ENCODE data around the gene CYP2D6. TPM values are rescaled to one million over a fixed set of nuclear protein-coding genes. Genes with fewer than 3 reads are reported as not detected.

The CYP2D6 gene
- total and polyA plus RNA-seq, 10 of the 15 experiments (the other 5 are each of a cell fraction or from before 2014, with no cell fraction given), result 0.08 to 1.4 (median 0.39) TPM

DNA sequence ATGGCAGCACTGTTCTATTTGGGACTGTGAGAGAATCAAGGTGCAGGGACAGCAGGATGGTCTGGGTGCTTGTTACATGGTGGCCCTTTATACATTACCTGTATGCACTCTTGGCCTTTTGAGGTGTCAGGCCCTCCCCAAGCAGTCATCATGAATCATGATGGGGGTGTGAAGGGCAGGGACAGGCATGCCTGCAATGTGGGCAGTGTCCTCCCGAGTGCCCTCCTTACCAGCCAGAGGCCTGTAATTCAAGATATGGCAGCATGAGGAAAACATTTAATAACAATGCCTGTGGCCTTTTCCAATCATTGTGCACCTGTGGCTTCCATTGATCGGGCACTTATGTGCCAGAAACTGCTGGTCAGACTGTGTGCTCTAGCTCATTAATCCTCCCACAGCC, 25.5 kb upstream of the CYP2D6 start:
- no peak for ATAC-seq
- Histone ChIP-seq H3K79me2 (ENCODE audit: control insufficient read depth, insufficient read depth, low read length) (no peaks in the 10 kb centered on the region), H2AFZ (ENCODE audit: control insufficient read depth, low read depth, low read length) (no peak overlapping the region), H3K4me1 (ENCODE audit: control insufficient read depth, insufficient read depth, low read length) (no peaks in the 10 kb centered on the region), H3K27ac (ENCODE audit: control insufficient read depth, insufficient read depth) (no peak overlapping the region), H3K9ac (ENCODE audit: control insufficient read depth, insufficient read depth, low read length) (no peak overlapping the region), H3K27me3 (replicated peaks in 1 of 2; ENCODE audit: control insufficient read depth in 2 of 2, insufficient read depth in 2 of 2, low read length in 1 of 2) (no peaks in the 10 kb centered on the region), H3K4me2 (ENCODE audit: control insufficient read depth, insufficient read depth) (no peak overlapping the region), H3K36me3 (ENCODE audit: control insufficient read depth in 2 of 2, insufficient read depth in 2 of 2, low read length in 1 of 2) (peaks cover 2 to 7% of the 10 kb centered on the region in 2 experiments; a peak in 2 of 4 replicates), H4K20me1 (ENCODE audit: control insufficient read depth, insufficient read depth) (no peaks in the 10 kb centered on the region), H3K4me3 (no peak overlapping the region), H3K9me3 (replicated peaks; ENCODE audit: control insufficient read depth, insufficient read depth, low read length) (no peaks in the 10 kb centered on the region)
- POLR2A ChIA-PET, result no interaction called here
- BruUV-seq (replicated peaks), result no TSS peak
- TF ChIP-seq YY1 (IDR thresholded peaks at IDR 0.05; ENCODE audit: low read depth, low read length) (no peak), TAF1 (IDR thresholded peaks at IDR 0.05; ENCODE audit: borderline replicate concordance, low read depth, low read length) (no peak), IKZF1 (conservative IDR thresholded peaks at IDR 0.05) (no peak), NRF1 (conservative IDR thresholded peaks at IDR 0.05; ENCODE audit: low read depth, low read length) (no peak), FOS (IDR thresholded peaks at IDR 0.05; ENCODE audit: borderline replicate concordance, extremely low read depth, insufficient read length) (no peak), RELA (IDR thresholded peaks at IDR 0.05; ENCODE audit: borderline replicate concordance, partially characterized antibody) (no peak), ATF7 (IDR thresholded peaks at IDR 0.05; ENCODE audit: low read depth) (no peak), IRF4 (IDR thresholded peaks at IDR 0.05; ENCODE audit: low read depth, low read length) (no peak), SIX5 (IDR thresholded peaks at IDR 0.05; ENCODE audit: low read depth, low read length, severe bottlenecking) (no peak), CHD1 (IDR thresholded peaks at IDR 0.05; ENCODE audit: low read depth, low read length) (no peak), SMAD1 (IDR thresholded peaks at IDR 0.05; ENCODE audit: low read depth, partially characterized antibody) (no peak), RFX5 (IDR thresholded peaks at IDR 0.05; ENCODE audit: low read depth, low read length) (no peak), ZSCAN29 (IDR thresholded peaks at IDR 0.05) (no peak), HDAC6 (IDR thresholded peaks at IDR 0.05; ENCODE audit: unreplicated experiment) (no peak)
- TF ChIP-seq, protein P1, sequence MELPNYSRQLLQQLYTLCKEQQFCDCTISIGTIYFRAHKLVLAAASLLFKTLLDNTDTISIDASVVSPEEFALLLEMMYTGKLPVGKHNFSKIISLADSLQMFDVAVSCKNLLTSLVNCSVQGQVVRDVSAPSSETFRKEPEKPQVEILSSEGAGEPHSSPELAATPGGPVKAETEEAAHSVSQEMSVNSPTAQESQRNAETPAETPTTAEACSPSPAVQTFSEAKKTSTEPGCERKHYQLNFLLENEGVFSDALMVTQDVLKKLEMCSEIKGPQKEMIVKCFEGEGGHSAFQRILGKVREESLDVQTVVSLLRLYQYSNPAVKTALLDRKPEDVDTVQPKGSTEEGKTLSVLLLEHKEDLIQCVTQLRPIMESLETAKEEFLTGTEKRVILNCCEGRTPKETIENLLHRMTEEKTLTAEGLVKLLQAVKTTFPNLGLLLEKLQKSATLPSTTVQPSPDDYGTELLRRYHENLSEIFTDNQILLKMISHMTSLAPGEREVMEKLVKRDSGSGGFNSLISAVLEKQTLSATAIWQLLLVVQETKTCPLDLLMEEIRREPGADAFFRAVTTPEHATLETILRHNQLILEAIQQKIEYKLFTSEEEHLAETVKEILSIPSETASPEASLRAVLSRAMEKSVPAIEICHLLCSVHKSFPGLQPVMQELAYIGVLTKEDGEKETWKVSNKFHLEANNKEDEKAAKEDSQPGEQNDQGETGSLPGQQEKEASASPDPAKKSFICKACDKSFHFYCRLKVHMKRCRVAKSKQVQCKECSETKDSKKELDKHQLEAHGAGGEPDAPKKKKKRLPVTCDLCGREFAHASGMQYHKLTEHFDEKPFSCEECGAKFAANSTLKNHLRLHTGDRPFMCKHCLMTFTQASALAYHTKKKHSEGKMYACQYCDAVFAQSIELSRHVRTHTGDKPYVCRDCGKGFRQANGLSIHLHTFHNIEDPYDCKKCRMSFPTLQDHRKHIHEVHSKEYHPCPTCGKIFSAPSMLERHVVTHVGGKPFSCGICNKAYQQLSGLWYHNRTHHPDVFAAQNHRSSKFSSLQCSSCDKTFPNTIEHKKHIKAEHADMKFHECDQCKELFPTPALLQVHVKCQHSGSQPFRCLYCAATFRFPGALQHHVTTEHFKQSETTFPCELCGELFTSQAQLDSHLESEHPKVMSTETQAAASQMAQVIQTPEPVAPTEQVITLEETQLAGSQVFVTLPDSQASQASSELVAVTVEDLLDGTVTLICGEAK (IDR thresholded peaks at IDR 0.05; ENCODE audit: borderline replicate concordance), result no peak
- intact Hi-C loops (cut with micrococcal nuclease; ENCODE audit: unreplicated experiment), result no loop called here
- SMC1A ChIA-PET (ENCODE audit: uncharacterized antibody, unreplicated experiment), result interaction anchor here (1.0 to 1.1 kb wide), 2 partner anchors 14 to 43 kb away, joined by 3 read pairs; no protein-coding TSS in a partner anchor
- in situ Hi-C loops (cut with MboI), result no loop called here
- RAD21 ChIA-PET (ENCODE audit: unreplicated experiment), result interaction anchor here (0.8 to 1.2 kb wide), 2 partner anchors 18 to 113 kb away, joined by 3 to 5 read pairs; no protein-coding TSS in a partner anchor
- CTCF ChIA-PET, result interaction anchor here (0.9 kb wide), 1 partner anchor 281 kb away, joined by 4 read pairs; no protein-coding TSS in a partner anchor
- no peak for DNase-seq (ENCODE audit: low read depth, low spot score)
- 100% methylated on average over 2 of the region's 2 CpGs for WGBS (ENCODE audit: insufficient coverage, insufficient replicate concordance, low lambda C conversion rate, missing lambda C conversion rate)
- FAIRE-seq, result no peak

Data from GM12878 (cell line).